ENCODE results near the gene ATP8A2.

The ATP8A2 gene

DNA sequence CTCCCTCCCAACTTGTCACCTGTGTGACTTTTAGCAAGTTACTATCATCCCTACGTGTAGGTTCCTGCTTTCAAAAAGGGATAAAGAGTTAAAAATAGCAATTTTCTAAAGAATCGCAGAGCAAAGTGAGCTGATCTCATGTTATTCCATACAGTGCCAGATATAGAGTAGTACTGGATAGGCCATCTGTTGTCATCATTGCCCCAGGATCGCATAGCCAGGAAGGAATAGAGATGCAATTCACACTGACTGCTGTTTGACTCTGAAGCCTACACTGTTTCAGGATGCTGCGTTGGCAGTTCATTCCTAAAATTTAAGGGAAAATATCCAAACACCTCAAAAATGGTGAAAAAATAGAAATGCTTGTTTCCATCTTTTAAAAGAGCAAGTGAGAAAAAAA lies 541.2 kb downstream of the ATP8A2 start:
- TF ChIP-seq, protein P1, sequence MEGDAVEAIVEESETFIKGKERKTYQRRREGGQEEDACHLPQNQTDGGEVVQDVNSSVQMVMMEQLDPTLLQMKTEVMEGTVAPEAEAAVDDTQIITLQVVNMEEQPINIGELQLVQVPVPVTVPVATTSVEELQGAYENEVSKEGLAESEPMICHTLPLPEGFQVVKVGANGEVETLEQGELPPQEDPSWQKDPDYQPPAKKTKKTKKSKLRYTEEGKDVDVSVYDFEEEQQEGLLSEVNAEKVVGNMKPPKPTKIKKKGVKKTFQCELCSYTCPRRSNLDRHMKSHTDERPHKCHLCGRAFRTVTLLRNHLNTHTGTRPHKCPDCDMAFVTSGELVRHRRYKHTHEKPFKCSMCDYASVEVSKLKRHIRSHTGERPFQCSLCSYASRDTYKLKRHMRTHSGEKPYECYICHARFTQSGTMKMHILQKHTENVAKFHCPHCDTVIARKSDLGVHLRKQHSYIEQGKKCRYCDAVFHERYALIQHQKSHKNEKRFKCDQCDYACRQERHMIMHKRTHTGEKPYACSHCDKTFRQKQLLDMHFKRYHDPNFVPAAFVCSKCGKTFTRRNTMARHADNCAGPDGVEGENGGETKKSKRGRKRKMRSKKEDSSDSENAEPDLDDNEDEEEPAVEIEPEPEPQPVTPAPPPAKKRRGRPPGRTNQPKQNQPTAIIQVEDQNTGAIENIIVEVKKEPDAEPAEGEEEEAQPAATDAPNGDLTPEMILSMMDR (conservative IDR thresholded peaks at IDR 0.05; ENCODE audit: low read depth, low read length), result no peak
- DNase-seq (ENCODE audit: low read depth), result no peak
- H3K4me3 ChIP-seq (ENCODE audit: low read depth, low read length), result no peak overlapping the region

DNA sequence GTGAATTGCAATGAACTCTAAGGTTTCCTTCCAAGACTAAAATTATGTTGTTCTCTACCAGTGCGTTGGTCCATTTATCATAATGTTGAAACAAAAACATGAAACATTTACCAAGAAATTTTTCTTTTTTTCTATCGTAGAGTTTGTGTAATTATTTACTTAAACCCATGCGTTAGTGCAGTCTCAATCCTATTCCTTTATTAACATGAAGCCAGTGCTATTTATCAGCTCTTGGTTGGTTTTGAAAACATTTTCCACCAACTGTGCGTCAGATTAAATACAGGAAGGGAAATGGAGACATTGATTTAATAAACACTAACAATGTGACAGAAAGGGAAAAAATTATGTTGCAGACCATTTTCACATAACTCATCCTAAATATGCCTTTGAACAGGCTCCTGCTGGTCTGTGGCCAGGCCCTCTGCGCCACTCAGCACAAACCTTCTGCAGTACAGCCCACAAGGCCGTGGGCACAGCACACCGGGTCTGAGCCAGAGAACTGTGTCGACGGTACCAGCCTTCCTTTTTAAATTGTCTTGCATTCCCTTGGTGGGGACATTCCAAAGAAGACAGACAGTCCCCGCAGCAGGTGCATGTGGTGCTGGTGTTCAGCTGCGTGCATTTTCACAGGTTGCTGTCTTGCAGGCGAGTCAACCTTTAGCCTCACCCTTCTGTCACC lies 544.2 kb downstream of the ATP8A2 start:
- TF ChIP-seq, protein P1 (conservative IDR thresholded peaks at IDR 0.05; ENCODE audit: low read depth, low read length), result no peak
- no peak for DNase-seq (ENCODE audit: low read depth)
- no peak overlapping the region for H3K4me3 ChIP-seq (ENCODE audit: low read depth, low read length)

- DNase-seq (ENCODE audit: low read depth), result no peak
- TF ChIP-seq, protein P1 (conservative IDR thresholded peaks at IDR 0.05; ENCODE audit: low read depth, low read length), result no peak
- H3K4me3 ChIP-seq (ENCODE audit: low read depth, low read length), result no peak overlapping the region
These were observed 548.5 kb downstream of the ATP8A2 start for GRCh38 chr13:25920277-25920676.

DNA sequence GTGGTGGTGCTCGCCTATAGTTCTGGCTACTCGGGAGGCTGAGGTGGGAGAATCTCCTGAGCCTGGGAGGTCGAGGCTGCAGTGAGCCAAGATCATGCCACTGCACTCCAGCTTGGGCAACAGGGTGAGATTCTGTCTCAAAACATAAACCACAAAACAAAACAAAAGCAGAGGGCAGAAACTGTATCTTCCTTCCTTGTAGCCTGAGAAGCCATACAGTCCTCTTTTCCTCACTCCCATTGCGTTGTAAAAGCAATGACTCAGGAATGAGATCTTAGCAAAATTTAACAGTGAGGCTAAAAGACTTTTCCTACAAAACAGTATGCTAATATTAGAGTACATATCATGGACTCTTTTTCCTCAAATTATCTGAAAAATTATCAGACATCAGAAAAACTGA lies 549.2 kb downstream of the ATP8A2 start:
- H3K4me3 ChIP-seq (ENCODE audit: low read depth, low read length), result no peak overlapping the region
- TF ChIP-seq, protein P1 (conservative IDR thresholded peaks at IDR 0.05; ENCODE audit: low read depth, low read length), result no peak
- DNase-seq (ENCODE audit: low read depth), result no peak

DNA sequence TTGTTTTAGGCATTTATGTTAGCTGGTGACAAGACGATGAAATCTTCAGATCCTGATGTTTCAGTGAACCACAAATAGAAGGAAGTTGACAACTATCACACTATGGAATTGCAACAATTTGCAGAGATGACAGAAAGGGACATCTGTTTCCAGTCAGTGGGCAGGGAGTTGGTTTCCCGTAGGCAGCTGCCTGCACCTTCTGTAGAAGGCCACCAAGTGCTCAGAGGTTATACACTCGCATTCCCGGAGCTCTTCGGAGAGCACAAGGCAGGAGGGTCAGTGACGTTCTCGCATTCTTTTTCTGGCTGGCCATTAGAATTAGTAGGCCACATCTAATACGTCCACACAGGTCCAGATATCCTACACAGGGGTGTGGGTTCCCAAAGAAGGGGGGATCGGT lies 550.6 kb downstream of the ATP8A2 start:
- H3K4me3 ChIP-seq (ENCODE audit: low read depth, low read length), result no peak overlapping the region
- no peak for DNase-seq (ENCODE audit: low read depth)
- TF ChIP-seq, protein P1 (conservative IDR thresholded peaks at IDR 0.05; ENCODE audit: low read depth, low read length), result no peak

DNA sequence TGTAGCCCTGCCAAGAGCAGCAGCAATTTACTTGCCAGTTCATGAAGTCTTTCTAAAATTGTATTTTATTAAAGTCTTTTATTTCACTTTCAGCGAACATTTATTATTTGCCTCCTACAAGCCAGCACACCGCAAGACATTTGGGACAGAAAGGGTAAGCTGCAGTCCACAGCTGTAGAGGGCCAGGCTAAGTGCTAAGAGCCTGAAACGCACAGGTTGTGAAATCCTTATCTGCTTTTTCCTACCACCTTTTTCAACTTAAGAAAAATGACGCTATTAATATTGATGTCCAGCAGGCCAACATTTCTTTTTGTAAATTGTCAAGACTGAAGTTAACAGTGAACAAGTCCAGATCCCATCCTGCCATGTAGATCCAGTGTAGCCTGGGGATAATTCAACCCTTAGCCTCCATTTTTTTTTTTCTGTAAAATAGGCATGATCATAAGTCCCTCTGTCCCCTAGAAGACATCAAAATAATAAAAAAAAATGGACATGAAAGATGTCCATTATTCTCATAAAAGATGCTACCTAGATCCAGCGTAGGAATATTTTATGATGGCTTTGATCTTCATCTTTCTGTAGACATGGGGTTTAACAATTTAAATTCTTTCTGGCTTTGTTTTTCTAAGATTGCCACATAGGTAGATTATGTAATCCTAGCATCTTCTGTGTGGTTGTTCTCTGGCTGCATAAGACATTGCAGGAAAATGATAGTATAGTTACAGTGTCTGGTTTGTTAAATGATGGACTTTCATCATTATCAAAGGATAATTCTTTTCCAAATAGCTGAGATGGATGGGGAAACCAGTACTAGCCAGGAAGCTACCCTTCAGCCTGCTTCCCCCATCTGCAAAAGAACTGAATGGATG lies 551.7 kb downstream of the ATP8A2 start:
- H3K4me3 ChIP-seq (ENCODE audit: low read depth, low read length), result no peak overlapping the region
- peak; percentile 69 for DNase-seq (ENCODE audit: low read depth)
- TF ChIP-seq, protein P1 (conservative IDR thresholded peaks at IDR 0.05; ENCODE audit: low read depth, low read length), result no peak

Measured in choroid plexus epithelial cell (primary cell).